ENCODE data around the gene NANP.

DNA sequence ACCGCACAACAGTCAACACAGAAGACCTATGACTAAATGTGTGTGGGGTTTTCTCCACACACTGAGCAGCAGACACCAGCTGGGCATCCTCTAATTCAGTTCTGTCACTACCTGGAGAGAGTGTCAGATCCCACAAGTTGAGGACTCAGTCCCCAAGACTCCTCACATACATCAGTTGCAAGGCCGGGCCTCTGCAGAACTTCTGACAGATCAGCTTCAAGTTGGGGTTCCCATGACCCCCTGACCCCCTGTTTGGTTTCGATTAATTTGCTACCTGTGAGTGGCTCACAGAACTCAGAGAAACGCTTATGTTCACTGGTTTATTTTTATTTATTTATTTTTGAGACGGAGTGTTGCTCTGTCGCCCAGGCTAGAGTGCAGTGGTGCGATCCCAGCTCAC is 35.3 kb downstream of the NANP start:
- no peak for TF ChIP-seq SMC3 (IDR thresholded peaks at IDR 0.05; ENCODE audit: low read depth, low read length)
- TF ChIP-seq RCOR1 (IDR thresholded peaks at IDR 0.05; ENCODE audit: low read length): no peak
- no peak for TF ChIP-seq EP300 (IDR thresholded peaks at IDR 0.05; ENCODE audit: borderline replicate concordance in 1 of 2, low read depth in 1 of 2, low read length in 1 of 2)
- TF ChIP-seq, protein P1, sequence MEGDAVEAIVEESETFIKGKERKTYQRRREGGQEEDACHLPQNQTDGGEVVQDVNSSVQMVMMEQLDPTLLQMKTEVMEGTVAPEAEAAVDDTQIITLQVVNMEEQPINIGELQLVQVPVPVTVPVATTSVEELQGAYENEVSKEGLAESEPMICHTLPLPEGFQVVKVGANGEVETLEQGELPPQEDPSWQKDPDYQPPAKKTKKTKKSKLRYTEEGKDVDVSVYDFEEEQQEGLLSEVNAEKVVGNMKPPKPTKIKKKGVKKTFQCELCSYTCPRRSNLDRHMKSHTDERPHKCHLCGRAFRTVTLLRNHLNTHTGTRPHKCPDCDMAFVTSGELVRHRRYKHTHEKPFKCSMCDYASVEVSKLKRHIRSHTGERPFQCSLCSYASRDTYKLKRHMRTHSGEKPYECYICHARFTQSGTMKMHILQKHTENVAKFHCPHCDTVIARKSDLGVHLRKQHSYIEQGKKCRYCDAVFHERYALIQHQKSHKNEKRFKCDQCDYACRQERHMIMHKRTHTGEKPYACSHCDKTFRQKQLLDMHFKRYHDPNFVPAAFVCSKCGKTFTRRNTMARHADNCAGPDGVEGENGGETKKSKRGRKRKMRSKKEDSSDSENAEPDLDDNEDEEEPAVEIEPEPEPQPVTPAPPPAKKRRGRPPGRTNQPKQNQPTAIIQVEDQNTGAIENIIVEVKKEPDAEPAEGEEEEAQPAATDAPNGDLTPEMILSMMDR (IDR thresholded peaks at IDR 0.05): no peak
- TF ChIP-seq, protein P2, sequence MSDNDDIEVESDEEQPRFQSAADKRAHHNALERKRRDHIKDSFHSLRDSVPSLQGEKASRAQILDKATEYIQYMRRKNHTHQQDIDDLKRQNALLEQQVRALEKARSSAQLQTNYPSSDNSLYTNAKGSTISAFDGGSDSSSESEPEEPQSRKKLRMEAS (IDR thresholded peaks at IDR 0.05; ENCODE audit: low read depth): no peak
- TF ChIP-seq GABPA (IDR thresholded peaks at IDR 0.05; ENCODE audit: low read depth): no peak
- no peak for TF ChIP-seq TEAD4 (IDR thresholded peaks at IDR 0.05; ENCODE audit: borderline replicate concordance, insufficient read depth)
- TF ChIP-seq, protein P3, sequence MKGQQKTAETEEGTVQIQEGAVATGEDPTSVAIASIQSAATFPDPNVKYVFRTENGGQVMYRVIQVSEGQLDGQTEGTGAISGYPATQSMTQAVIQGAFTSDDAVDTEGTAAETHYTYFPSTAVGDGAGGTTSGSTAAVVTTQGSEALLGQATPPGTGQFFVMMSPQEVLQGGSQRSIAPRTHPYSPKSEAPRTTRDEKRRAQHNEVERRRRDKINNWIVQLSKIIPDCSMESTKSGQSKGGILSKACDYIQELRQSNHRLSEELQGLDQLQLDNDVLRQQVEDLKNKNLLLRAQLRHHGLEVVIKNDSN (IDR thresholded peaks at IDR 0.05; ENCODE audit: borderline replicate concordance, low read depth): no peak
- TF ChIP-seq RXRA (IDR thresholded peaks at IDR 0.05; ENCODE audit: borderline replicate concordance, low read depth): no peak
- TF ChIP-seq POLR2AphosphoS5 (IDR thresholded peaks at IDR 0.05; ENCODE audit: low read depth, low read length): no peak
- no peak for TF ChIP-seq NRF1 (IDR thresholded peaks at IDR 0.05; ENCODE audit: low read depth, low read length)
- no peak for TF ChIP-seq MXI1 (IDR thresholded peaks at IDR 0.05; ENCODE audit: low read depth, low read length)

Measured in SK-N-SH (cell line).